NCI-H2029 treated with DMSO at 0.1 percent for 48 hours (cell line): ENCODE data around the gene OPCML.

Experiments used
- DNase-seq: peaks from one replicate; lab custom pipeline; 2025; lab: John Stamatoyannopoulos, UW

The OPCML gene

GRCh38 chr11:132894606-132895005 is 637.7 kb downstream of the OPCML start:
- no peak for DNase-seq

GRCh38 chr11:132892876-132893275 is 639.4 kb downstream of the OPCML start:
- DNase-seq: no peak

GRCh38 chr11:132888226-132888625 is 644.1 kb downstream of the OPCML start:
- DNase-seq: no peak

- no peak for DNase-seq
Observed at GRCh38 chr11:132886335-132886734, 646.0 kb downstream of the OPCML start.

- no peak for DNase-seq
Observed at GRCh38 chr11:132883241-132883640, 649.1 kb downstream of the OPCML start.

- DNase-seq: no peak
Observed at GRCh38 chr11:132881622-132882021, 650.7 kb downstream of the OPCML start.

GRCh38 chr11:132878111-132878510 is 654.2 kb downstream of the OPCML start:
- no peak for DNase-seq

- no peak for DNase-seq
Observed at GRCh38 chr11:132876705-132877104, 655.6 kb downstream of the OPCML start.

GRCh38 chr11:132876239-132876638 is 656.1 kb downstream of the OPCML start:
- DNase-seq: no peak

GRCh38 chr11:132874638-132875037 is 657.7 kb downstream of the OPCML start:
- no peak for DNase-seq

- DNase-seq: no peak
Observed at GRCh38 chr11:132873841-132874240, 658.5 kb downstream of the OPCML start.

- no peak for DNase-seq
Observed at GRCh38 chr11:132872211-132872610, 660.1 kb downstream of the OPCML start.

- DNase-seq: no peak
Observed at GRCh38 chr11:132866783-132867545, 665.3 kb downstream of the OPCML start.

GRCh38 chr11:132865623-132866022 is 666.7 kb downstream of the OPCML start:
- DNase-seq: no peak

GRCh38 chr11:132864811-132865576 is 667.3 kb downstream of the OPCML start:
- no peak for DNase-seq

- DNase-seq: no peak
Observed at GRCh38 chr11:132862933-132863332, 669.4 kb downstream of the OPCML start.

- no peak for DNase-seq
Observed at GRCh38 chr11:132862137-132862536, 670.2 kb downstream of the OPCML start.

GRCh38 chr11:132859306-132859705 is 673.0 kb downstream of the OPCML start:
- no peak for DNase-seq

GRCh38 chr11:132858223-132858622 is 674.1 kb downstream of the OPCML start:
- DNase-seq: no peak

- no peak for DNase-seq
Observed at GRCh38 chr11:132856032-132856431, 676.3 kb downstream of the OPCML start.

GRCh38 chr11:132855516-132855915 is 676.8 kb downstream of the OPCML start:
- DNase-seq: no peak

- no peak for DNase-seq
Observed at GRCh38 chr11:132853886-132854285, 678.4 kb downstream of the OPCML start.

- no peak for DNase-seq
Observed at GRCh38 chr11:132852361-132852760, 679.9 kb downstream of the OPCML start.
